ENCODE data around the gene GRSF1.
A peak's percentile ranks its signal among the peaks of the same experiment; 100 is the strongest.
"Not testable (repeated sequence)": the region's sequence is repeated elsewhere in the genome, so short reads cannot be mapped to it uniquely, and the experiment has no call there.

Gene GRSF1, protein sequence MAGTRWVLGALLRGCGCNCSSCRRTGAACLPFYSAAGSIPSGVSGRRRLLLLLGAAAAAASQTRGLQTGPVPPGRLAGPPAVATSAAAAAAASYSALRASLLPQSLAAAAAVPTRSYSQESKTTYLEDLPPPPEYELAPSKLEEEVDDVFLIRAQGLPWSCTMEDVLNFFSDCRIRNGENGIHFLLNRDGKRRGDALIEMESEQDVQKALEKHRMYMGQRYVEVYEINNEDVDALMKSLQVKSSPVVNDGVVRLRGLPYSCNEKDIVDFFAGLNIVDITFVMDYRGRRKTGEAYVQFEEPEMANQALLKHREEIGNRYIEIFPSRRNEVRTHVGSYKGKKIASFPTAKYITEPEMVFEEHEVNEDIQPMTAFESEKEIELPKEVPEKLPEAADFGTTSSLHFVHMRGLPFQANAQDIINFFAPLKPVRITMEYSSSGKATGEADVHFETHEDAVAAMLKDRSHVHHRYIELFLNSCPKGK

DNA sequence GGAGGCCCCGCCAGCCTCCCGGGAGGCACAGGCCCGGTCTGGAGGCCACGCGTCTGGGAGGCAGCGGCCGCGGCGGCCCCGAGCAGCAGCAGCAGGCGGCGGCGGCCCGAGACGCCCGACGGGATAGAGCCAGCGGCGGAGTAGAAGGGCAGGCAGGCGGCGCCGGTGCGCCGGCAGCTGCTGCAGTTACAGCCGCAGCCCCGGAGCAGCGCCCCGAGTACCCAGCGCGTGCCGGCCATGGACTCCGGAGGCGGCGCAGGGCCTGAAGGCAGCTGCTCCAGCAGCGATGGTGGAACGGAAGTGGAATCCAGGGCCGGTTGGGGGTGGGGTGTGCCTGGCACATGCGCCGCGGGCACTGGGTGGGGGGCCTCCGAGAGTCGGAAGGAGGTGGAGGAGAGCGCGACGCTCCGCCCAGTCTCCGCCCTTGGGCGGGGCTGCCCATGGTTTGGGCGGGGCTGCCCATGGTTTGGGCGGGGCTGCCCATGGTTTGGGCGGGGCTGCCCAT lies at the start of gene GRSF1:
TSS of gene GRSF1 (minus strand) at position 302 of the 505 bp plus-strand sequence. CDS start at position 239, 63 bp downstream.
- peak; percentile 87 to 88 for DNase-seq

DNA sequence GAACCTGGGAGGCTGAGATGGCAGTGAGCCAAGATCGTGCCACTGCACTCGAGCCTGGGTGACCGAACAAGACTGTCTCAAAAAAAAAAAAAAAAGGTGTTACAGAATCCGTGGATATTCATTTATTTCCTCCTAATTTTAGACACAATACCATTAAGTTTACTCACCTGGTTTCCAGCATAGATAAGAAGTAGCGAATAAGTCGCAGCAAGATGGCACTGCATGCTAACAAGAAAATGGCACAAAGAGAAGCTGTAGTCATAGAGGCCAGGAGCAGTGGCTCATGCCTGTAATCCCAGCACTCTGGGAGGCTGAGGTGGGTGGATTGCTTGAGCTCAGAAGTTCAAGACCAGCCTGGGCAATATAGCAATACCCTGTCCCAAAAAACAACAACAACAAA lies 45.5 kb upstream of the GRSF1 start:
- no peak for DNase-seq

DNA sequence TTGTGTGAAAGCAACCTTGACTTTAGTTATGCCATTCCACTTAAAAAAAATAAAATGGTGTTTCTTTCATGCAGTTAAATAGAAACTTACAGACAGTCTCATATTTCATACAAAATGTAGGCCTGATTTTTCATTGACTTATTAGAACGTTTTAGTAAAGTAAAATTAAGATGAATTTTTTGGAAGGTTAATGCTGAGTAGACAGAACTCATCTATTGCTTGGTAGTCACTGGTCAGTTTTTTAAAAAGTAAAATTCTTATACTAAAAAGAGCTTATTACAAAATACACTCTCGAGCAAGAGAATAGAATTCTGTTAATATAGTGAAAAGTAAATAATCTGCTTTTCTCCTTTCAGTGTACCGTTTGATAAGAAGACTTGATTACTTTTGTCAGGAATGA lies 41.0 kb upstream of the GRSF1 start:
- DNase-seq = no peak

DNA sequence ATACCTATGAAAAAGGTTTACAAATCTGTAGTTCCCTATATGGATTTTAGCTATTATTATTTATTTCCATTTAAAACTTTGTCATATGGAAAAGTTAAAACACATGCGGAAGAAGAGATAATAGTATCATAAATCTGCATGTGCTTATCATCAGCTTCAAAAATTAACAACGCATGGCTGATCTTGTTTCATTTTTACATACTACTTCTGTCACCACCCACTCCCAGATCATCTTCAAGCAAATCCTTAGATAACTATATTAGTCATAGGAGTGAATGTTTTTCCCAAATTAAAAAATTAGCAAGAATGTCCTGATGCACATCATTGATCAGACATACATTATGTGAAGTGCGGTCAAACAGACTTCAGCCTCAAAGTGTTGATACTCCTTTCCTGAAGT lies 37.9 kb upstream of the GRSF1 start:
- DNase-seq = no peak

DNA sequence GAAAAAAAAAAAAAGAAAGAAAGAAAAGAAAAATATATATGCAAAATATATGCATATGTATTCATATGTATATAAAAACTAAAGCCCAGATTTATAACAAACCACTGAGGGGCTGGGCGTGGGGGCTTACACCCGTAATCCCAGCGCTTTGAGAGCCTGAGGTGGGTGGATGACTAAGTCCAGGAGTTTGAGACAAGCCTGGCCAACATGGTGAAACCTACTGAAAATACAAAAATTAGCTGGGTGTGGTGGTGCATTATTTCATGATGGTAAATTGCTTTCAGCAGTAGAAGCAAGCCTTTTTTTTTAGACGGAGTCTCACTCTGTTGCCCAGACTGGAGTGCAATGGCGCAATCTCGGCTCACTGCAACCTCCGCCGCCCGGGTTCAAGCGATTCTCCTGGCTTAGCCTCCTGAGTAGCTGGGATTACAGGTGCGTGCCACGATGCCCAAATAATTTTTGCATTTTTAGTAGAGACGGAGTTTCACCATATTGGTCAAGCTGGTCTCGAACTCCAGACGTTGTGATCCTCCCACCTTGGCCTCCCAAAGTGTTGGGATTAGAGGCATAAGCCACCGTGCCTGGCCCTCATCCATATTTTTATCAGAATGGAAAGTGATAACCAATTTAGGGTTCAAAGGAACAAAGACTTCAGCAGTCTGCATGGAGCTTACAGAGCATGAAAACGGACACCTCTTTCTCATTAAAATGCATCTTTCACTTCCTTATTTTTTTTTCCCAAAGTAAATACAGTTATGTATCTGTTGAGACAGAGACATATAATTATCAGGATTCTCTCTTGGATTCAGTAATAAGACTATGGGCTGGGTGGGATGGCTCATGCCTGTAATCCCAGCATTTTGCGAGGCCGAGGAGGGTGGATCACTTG lies 34.8 kb upstream of the GRSF1 start:
- no peak for DNase-seq

DNA sequence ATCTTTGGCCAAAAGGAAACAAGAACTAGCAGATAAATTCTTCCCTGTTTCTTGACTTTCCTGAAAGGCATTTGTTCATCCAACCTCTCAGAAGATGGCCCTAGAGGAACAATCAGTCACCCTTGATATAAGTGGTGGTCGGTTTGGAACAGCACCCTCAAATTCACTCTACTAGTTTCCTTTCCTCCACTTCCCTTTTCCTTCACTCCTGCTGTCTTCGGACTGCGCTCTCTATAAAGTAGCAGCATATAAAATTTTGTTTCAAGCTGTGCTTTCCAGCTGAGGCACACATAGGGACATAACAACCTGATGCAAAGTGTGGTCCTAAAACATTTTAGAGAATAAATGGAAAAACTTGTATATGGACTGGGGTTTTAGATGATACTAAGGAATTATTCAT lies 33.5 kb upstream of the GRSF1 start:
- DNase-seq = no peak

DNA sequence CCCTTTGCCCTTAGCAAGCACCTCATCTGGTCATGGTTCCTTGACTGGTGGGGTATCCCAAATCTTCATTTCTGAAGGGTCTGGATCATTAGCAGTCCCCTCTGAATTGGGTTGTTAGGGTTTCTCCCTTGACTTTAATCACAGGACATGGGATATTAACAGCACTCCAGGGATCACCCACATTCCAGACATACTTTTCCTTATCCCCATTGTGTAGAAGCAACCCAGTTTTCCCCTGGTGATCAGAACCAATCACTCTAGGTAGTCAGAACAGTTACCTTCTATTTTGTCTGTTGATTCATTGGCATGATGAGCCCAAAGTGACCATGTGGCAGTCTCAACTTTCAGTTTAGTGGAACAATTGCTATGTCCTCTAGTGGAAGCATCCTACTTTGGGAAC lies 29.1 kb upstream of the GRSF1 start:
- no peak for DNase-seq

DNA sequence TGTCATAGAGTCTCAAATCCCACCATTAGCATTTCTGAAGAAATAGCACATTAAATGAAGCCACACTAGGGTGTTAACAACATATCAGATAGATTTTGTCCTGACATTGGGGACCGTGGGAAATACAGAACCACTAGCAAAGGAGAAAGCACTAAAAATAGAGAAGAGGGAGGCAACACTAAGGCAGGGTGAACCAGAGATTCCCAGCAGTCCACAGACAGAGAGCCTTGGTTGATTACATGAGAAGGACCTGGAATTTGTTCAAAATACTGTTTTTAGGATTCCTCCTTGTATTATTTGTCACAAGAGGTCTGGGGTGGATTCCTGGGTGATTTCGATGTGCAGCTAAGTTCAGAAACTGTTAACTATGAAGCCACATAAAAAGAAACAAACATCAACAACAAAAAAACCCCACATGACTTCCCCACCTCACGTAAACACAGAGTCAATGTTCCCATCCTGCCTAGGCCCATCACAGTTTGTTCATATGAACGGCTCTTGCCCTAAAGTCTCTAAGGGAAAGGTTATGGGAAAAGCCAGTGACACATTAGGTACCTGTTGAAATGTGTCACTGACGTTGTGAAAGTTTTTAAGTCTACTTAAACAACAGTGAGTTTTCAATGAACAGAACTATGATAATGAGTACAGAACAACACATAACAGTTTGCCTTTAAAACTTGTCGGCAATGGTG lies 23.6 kb upstream of the GRSF1 start:
- no peak for DNase-seq

DNA sequence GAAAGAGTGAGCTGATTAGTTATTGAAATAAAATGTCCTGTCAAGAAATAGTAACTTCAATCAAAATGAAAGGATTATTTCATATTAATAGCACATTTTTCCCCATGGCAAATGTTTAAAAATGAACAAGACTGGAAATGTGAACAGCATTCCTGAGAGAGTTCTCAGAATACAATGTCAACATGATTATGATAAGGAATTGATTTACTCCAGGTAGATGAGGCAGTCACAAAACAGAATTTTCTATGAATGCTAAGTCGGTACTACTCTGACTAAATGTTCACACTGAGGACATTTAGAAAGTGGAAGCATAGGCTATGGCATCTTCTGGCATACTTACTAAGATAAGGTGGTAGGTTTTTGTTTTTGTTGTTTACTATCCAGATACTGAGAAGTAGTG lies 19.4 kb upstream of the GRSF1 start:
- no peak for DNase-seq

DNA sequence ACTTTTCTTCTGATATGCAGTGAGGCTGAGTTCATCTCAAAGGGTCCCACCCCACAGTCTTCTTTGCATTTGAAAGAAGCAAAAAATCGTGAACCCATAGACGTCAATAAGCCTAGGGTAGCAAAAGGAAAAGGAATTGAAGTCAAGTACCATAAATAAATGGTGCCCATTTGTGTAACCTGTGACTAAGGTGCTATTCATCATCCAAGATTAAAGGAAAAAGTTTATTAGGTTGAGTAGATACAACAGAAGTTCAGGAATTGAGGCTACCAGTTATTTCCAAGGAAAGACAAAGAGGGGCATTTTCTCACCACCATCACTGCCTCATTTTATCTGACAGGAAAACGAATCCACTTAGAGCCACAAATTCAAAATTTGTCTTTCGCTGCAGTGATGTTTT lies 18.8 kb upstream of the GRSF1 start:
- DNase-seq = no peak

DNA sequence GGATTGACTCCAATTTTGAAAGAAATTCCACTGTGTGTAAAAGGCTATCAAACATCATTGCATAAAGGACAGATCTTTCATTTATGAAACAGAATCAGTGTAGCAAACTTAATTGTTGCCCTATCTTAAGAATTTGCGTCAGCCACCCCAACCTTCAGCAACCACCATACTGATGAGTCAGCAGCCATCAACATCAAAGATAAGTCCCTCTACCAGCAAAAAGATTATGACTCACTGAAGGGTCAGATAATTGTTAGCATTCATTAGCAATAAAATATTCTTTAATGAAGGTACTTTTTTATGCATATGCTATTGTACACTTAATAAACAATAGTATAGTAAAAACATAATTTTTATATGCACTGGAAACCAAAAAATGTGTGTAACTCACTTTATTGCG lies 15.8 kb upstream of the GRSF1 start:
- no peak for DNase-seq

DNA sequence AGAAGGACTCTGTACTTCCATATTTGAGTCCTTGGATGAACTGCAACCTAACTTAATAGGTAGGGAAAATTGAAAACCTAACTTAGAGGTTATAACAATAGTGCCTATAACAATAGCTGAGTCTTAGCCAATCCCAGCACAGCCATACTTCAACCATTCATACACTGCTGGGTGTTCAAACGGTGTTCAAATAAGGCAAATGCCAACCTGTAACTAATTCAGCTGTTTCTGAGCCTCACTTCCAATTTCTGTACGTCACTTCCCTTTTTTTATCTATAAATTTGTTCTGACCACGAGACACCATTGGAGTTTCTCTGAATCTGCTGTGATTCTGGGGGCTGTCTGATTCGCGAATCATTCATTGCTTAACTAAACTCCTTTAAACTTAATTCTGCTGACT lies 9.6 kb upstream of the GRSF1 start:
- DNase-seq = no peak

DNA sequence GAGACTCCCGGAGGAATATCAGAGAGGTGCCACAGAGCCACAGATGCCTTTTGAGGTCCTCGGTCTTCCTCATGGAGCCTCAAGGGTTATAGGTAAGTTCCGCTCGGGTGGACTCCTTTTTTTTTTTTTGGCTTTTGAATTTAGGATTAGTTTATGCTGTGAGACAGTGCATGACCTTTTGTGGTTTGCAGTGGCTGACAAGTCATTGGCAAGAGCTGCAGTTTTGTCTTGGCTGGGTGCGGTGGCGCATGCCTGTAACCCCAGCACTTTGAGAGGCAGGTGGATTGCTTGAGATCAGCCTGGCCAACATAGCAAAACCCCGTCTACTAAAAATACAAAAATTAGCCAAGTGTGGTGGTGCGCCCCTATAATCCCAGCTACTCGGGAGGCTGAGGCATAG lies 4.5 kb upstream of the GRSF1 start:
- DNase-seq = no peak

DNA sequence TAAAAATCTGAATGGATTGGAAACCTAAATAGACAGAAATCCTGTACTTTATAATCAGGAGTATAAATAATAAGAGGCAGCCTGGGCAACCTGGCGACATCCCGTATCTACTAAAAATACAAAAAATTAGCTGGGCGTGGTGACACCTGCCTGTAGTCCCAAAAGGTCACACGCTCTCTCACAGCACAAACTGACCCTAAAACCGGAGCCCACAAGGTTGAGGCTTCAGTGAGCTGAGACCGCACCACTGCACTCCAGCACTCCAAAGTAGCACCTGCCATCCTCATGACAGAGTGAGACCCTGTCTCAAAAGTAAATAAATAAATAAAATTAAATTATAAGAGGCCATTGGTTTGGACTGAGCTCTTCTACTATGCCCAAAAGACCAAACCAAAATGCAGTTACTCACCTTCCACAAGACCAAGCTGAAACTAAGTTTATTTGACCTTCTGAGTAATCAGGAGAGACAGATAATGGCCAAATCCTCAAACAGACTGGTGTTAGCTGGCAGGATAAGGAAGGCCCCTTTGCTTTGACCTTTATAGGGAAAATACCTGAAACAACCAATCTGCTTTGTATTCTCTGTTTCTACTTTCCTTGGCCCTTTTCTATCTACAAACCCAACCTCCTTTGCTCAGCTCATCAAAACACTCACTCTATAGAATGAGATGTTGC lies 3.2 kb upstream of the GRSF1 start:
- no peak for DNase-seq

DNA sequence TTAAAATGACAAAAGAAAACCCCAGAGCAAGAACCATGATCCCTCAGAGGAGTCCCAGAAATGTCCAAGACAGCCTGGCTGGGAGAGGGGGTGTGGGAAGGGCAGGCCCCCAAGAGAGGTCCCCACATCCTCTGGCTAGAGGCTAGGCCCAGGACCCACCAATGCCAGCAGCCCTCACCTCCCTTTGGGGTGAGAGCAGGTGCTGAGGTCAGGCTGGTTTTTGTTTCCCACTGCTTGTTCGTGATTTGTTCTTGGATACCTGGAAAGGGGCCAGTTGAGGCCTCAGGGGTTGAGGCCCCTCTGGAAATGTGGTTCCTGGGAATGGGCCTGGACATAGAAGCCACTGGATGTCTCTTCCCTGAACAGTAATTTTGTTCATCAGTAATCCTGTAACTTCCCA lies 2.3 kb upstream of the GRSF1 start:
- DNase-seq = no peak

DNA sequence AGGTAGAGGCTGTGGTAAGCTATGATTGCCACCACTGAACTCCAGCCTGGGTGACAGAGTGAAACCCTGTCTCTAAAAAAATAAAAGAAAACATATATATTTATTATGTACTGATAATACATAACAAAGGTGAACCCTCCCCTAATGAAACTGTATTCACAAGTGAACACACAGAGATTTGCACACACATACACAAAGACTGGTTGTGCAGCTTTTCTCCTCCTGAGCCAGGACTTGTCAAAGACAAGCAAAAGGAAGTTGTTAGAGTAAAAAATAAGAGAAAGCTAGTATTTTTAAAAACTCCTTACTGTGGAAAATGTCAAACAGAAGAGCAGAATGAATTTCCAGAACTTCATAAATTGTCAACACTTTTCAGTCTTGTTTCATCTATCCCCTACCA lies 1.5 kb upstream of the GRSF1 start:
- no peak for DNase-seq

DNA sequence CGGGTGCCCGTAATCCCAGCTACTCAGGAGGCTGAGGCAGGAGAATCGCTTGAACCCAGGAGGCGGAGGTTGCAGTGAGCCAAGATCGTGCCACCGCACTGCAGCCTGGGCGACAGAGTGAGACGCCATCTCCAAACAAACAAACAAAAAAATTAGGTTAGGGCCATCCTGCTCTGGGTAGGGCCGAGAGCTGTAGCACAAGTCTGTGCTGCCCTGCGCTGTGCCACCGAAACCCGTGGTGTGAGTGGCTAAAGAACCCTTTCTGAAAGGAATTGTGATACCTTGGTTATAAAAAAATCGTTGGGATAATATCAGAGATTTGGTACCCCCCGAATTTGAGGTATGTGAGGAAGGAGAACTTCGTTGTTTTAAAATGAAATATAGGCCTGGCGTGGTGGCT lies 941 bp upstream of the GRSF1 start:
- not testable (repeated sequence) for DNase-seq

DNA sequence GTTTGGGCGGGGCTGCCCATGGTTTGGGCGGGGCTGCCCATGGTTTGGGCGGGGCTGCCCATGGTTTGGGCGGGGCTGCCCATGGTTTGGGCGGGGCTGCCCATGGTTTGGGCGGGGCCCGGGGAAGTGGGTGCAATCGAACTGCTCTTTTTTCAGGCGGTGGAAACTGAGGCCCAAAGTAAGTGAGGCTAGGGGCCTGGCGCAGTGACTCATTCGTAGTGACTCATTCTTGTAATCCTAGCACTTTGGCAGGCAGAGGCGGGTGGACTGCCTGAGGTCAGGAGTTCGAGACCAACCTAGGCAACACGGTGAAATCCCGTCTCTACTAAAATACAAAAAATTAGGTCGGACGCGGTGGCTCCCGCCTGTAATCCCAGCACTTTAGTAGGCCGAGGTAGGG lies 447 bp upstream of the GRSF1 start:
- DNase-seq = not testable (repeated sequence)

DNA sequence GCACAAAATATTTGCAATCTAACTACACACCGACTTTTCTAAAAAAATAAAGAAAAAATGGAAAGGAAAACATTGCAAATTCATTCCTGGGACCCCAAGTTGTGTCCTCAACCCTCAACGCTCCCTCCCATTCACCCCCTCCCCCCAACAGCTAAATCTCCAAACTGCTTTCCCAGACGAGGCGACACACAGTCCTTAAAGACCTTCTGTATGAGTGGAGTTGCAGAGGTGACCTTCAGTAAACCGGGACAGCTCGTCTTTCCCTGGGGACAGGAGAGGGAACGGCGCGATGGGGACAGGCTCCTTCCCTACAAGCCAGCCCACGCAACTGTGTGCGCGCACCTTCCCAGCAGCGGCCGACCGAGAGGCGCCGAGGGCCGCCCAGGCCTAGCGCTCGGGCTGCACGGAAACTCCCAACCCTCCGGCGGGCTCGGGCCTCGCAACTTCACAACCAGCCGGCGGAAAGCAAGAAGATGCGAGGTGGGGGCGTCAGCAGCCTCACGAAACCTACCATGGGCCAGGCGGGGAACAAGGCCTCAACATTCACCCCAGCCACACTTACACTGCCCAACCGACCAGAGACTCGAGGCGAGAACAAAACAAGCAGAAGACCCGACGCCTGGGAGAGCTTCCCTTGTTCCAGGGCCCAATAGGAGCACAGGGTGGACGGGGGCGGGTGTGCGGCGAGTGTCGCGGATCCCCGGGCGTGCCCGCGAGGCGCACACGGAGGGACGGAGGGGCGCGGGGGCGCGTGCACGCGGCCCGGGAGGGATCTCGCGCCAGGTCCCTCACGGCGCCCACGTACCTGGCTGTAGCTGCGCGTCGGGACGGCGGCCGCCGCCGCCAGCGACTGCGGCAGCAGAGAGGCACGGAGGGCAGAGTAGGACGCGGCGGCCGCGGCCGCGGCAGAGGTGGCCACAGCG lies 763 bp downstream of the GRSF1 start:
- peak; percentile 32 to 64 for DNase-seq

DNA sequence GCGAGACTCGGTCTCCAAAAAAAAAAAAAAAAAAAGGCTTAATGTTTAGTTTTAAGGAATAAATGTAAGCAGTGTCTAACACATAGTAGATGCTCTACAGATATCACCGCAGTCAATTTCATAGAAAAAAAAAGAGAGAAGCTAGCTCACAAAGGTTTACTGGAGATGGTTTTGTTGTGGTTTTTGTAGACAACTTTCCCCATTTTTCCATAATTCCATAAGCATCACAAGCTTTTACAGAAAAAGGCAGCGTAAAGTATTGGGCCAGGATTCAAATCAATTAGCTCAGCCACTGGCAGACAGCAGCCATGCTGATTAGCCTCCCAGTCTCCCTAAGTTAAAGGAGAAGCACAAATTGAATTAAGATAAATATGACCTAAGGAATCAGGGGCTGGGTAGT lies 1.5 kb downstream of the GRSF1 start:
- DNase-seq = peak in 1 of 2 donors; percentile 16

DNA sequence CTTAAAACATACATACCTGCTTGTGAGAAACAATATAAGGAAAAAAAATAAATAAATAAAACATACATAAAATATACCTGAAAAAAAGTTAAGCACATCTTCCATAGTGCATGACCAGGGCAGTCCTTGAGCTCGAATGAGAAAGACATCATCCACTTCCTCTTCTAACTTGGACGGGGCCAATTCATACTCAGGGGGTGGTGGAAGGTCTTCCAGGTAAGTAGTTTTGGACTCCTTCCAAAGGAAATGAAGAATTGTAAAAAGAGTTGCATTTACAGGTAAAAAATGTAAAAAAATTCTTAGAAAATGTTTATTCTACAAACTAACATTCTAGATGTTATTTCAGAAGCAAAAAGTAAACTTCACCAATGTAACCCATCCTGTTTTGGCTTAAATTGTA lies 3.6 kb downstream of the GRSF1 start:
- DNase-seq = no peak
